HEK293 (cell line): Measurements from ENCODE around the gene PIPOX.

Experiments
- CTCF ChIA-PET: fragments of 350-600 bp; formaldehyde crosslinking; extraction: SDS; loops from one replicate; lab custom pipeline; 2021; ENCODE audit warnings: antibody characterized with exemption; lab: Yijun Ruan, JAX
- POLR2A ChIA-PET: fragments of 300-600 bp; formaldehyde crosslinking; extraction: SDS; loops from one replicate; lab custom pipeline; 2020; ENCODE audit warnings: antibody characterized with exemption, inconsistent platforms; lab: Yijun Ruan, JAX
- H3K27ac ChIP-seq: fragments of 200-500 bp; sonication (Bioruptor generic); 2 replicates; pipeline ENCODE4 v1.5.1; 2014; ENCODE audit warnings: low read depth, low read length, control low read depth, inconsistent platforms; ENCODE audit errors: extremely low read depth
- H3K36me3 ChIP-seq, 2 experiments: fragments of 200-500 bp in 1 of 2; sonication (Bioruptor generic) in 1 of 2; 1 replicate in 1 of 2; 2 replicates in 1 of 2; pipeline ENCODE4 v1.5.1; 2014 to 2017; ENCODE audit warnings: inconsistent platforms in 2 of 2, low read length in 2 of 2; ENCODE audit not compliant: control insufficient read depth in 2 of 2, insufficient read depth in 1 of 2
- H3K4me1 ChIP-seq: fragments of 200-500 bp; sonication (Bioruptor generic); 2 replicates; pipeline ENCODE4 v1.5.1; 2014; ENCODE audit warnings: mild to moderate bottlenecking, low read length, inconsistent platforms; ENCODE audit not compliant: control insufficient read depth, insufficient read depth
- H3K4me3 ChIP-seq: 2 replicates; pipeline ENCODE4 v1.5.1; 2011; ENCODE audit warnings: low read depth, mild to moderate bottlenecking, control low read depth, low read length, moderate library complexity
- H3K9me3 ChIP-seq: fragments of 200-500 bp; sonication (Bioruptor generic); 2 replicates; pipeline ENCODE4 v1.5.1; 2014; ENCODE audit warnings: low read depth, low read length, inconsistent platforms; ENCODE audit not compliant: control insufficient read depth, insufficient read depth
- GLIS1 ChIP-seq: fragments of 450-650 bp; formaldehyde crosslinking; IDR thresholded peaks from 2 replicates; pipeline ENCODE4 v1.5.1; 2016; ENCODE audit warnings: missing biosample characterization, missing genetic modification characterization
- KLF10 ChIP-seq: fragments of 450-650 bp; IDR thresholded peaks from 2 replicates; pipeline ENCODE4 v1.5.1; 2018; ENCODE audit warnings: missing biosample characterization, mild to moderate bottlenecking, missing genetic modification characterization
- KLF7 ChIP-seq: fragments of 450-650 bp; formaldehyde crosslinking; IDR thresholded peaks from 2 replicates; pipeline ENCODE4 v1.5.1; 2016; ENCODE audit warnings: missing biosample characterization, missing genetic modification characterization, borderline replicate concordance
- MEIS1 ChIP-seq: sonication (generic); formaldehyde crosslinking; IDR thresholded peaks from 2 replicates; pipeline ENCODE4 v1.8.1; 2022; ENCODE audit warnings: missing genetic modification reagents, mild to moderate bottlenecking, borderline replicate concordance
- SETDB1 ChIP-seq: IDR thresholded peaks from one replicate; pipeline ENCODE4 v1.6.1; 2017; ENCODE audit warnings: mild to moderate bottlenecking, low read length, moderate library complexity, mixed read lengths; ENCODE audit not compliant: insufficient read length
- ZIC2 ChIP-seq: fragments of 450-650 bp; formaldehyde crosslinking; IDR thresholded peaks from 2 replicates; pipeline ENCODE4 v1.5.1; 2016; ENCODE audit warnings: missing biosample characterization, missing genetic modification characterization
- ZNF19 ChIP-seq: fragments of 450-650 bp; formaldehyde crosslinking; IDR thresholded peaks from 2 replicates; pipeline ENCODE4; 2016; ENCODE audit warnings: missing biosample characterization, missing genetic modification characterization, low read depth
- ZNF2 ChIP-seq: fragments of 450-650 bp; formaldehyde crosslinking; IDR thresholded peaks from 2 replicates; pipeline ENCODE4 v1.5.1; 2016; ENCODE audit warnings: missing biosample characterization, missing genetic modification characterization
- ZNF211 ChIP-seq: fragments of 450-650 bp; formaldehyde crosslinking; IDR thresholded peaks from 2 replicates; pipeline ENCODE4 v1.5.1; 2016; ENCODE audit warnings: low read depth, missing biosample characterization, missing genetic modification characterization
- ZNF214 ChIP-seq: fragments of 450-650 bp; formaldehyde crosslinking; IDR thresholded peaks from 2 replicates; pipeline ENCODE4 v1.5.1; 2017; ENCODE audit warnings: missing biosample characterization, mild to moderate bottlenecking, missing genetic modification characterization, borderline replicate concordance
- ZNF311 ChIP-seq: fragments of 450-650 bp; formaldehyde crosslinking; IDR thresholded peaks from 2 replicates; pipeline ENCODE4 v1.5.1; 2017; ENCODE audit warnings: missing biosample characterization, missing genetic modification characterization, borderline replicate concordance
- ZNF341 ChIP-seq: fragments of 450-650 bp; formaldehyde crosslinking; IDR thresholded peaks from 2 replicates; pipeline ENCODE4; 2016; ENCODE audit warnings: low read depth, missing biosample characterization, missing genetic modification characterization
- ZNF394 ChIP-seq: fragments of 450-650 bp; formaldehyde crosslinking; IDR thresholded peaks from 2 replicates; pipeline ENCODE4 v1.5.1; 2016; ENCODE audit warnings: missing biosample characterization, missing genetic modification characterization, mild to moderate bottlenecking, moderate library complexity, borderline replicate concordance
- ZNF585B ChIP-seq: fragments of 450-650 bp; formaldehyde crosslinking; IDR thresholded peaks from 2 replicates; pipeline ENCODE4 v1.5.1; 2016; ENCODE audit warnings: missing biosample characterization, missing genetic modification characterization
- ZNF837 ChIP-seq: fragments of 450-650 bp; formaldehyde crosslinking; IDR thresholded peaks from 2 replicates; pipeline ENCODE4 v1.5.1; 2016; ENCODE audit warnings: missing biosample characterization, missing genetic modification characterization
- TF ChIP-seq, protein P1 (sequence below): fragments of 450-650 bp; formaldehyde crosslinking; optimal IDR thresholded peaks from 2 replicates; pipeline ENCODE3; 2016; ENCODE audit warnings: missing biosample characterization, mild to moderate bottlenecking, missing genetic modification characterization

Gene PIPOX

GRCh38 chr17:29094101-29094708 is 51.3 kb downstream of the PIPOX start:
- CTCF ChIA-PET, result interaction anchor here (0.6 to 3.8 kb wide), 5 partner anchors 13 to 141 kb away, joined by 3 to 20 read pairs (median 3); no protein-coding TSS in a partner anchor

DNA sequence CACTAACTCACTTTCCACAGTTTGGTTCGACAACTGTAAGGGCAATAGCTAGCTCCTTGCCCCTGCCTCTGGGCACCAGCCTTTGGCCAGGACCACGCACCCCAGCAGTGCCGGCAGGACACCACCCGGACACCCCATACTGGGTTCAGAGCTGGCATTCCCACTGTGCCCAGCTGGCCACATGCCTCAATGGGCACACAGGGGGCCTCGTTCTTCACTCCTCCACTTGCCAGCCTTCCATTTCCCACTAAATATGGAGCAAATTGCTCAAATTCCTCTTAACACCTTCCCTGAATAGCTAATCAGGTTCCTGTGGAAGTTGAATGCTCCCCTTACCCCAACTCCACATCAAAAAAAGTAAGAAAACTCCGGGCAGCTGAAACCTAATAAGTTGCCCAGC is 52.5 kb downstream of the PIPOX start:
- POLR2A ChIA-PET, result interaction anchor here (0.5 to 1.1 kb wide), 2 partner anchors 29 to 137 kb away, joined by 3 to 4 read pairs; no protein-coding TSS in a partner anchor
- H3K27ac ChIP-seq, result no peak overlapping the region
- TF ChIP-seq ZIC2 (tag by site-specific recombination), result peak; percentile 84
- no peak for TF ChIP-seq ZNF19
- CTCF ChIA-PET, result interaction anchor here (0.5 to 0.8 kb wide), 3 partner anchors 17 to 78 kb away, joined by 3 to 4 read pairs (median 4); no protein-coding TSS in a partner anchor
- no peak overlapping the region for H3K4me3 ChIP-seq
- no peaks in the 10 kb centered on the region for H3K9me3 ChIP-seq
- H3K4me1 ChIP-seq, result no peaks in the 10 kb centered on the region
- peaks cover 0 to 83% of the 10 kb centered on the region in 2 experiments; a peak in 1 of 3 replicates for H3K36me3 ChIP-seq

More at GRCh38 chr17:29094101-29094708, 51.3 kb downstream of the PIPOX start:
- POLR2A ChIA-PET, result interaction anchor here (1.1 kb wide), 1 partner anchor 135 kb away, joined by 4 read pairs; no protein-coding TSS in a partner anchor
- H3K27ac ChIP-seq, result no peak overlapping the region
- TF ChIP-seq ZNF211 (no peak), ZNF394 (tag by site-specific recombination) (peak; percentile 42; the same call in 1 of the 2 replicates)
- peaks cover 0 to 94% of the 10 kb centered on the region in 2 experiments; a peak in 1 of 3 replicates for H3K36me3 ChIP-seq
- no peaks in the 10 kb centered on the region for H3K9me3 ChIP-seq
- no peaks in the 10 kb centered on the region for H3K4me1 ChIP-seq
- H3K4me3 ChIP-seq, result no peak overlapping the region

DNA sequence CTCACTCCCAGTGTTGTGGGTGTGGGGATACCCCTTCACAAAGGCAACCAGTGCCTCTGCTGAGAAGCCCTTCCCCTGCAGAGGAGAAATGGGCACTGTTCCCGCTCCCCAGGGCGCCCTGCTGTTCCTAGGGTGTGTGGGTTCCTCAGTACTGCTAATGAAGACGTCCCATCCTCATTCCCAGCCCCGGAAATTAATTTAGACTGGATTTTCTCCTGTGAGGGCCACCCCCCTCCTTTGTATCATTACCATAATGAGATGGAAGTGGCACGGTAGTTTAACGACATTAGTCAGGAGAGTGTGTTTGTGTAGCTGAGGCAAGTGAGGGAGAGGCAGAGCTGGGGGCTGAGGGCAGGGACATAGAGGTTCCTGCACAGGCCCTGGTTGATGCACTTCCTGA is 53.2 kb downstream of the PIPOX start:
- Histone ChIP-seq H3K36me3 (peaks cover 0 to 76% of the 10 kb centered on the region in 2 experiments; a peak in 2 of 3 replicates), H3K4me1 (no peaks in the 10 kb centered on the region), H3K9me3 (no peaks in the 10 kb centered on the region), H3K27ac (no peak overlapping the region), H3K4me3 (no peak overlapping the region)
- POLR2A ChIA-PET, result no interaction called here
- CTCF ChIA-PET, result interaction anchor here (0.8 kb wide), 1 partner anchor 16 kb away, joined by 4 read pairs; no protein-coding TSS in a partner anchor
- TF ChIP-seq ZNF2 (no peak), ZNF585B (tag by site-specific recombination) (no peak), SETDB1 (no peak), KLF7 (no peak), ZNF214 (tag by site-specific recombination) (no peak), GLIS1 (no peak), ZNF311 (tag by site-specific recombination) (no peak), ZNF837 (tag by site-specific recombination) (no peak)
- TF ChIP-seq, protein P1, sequence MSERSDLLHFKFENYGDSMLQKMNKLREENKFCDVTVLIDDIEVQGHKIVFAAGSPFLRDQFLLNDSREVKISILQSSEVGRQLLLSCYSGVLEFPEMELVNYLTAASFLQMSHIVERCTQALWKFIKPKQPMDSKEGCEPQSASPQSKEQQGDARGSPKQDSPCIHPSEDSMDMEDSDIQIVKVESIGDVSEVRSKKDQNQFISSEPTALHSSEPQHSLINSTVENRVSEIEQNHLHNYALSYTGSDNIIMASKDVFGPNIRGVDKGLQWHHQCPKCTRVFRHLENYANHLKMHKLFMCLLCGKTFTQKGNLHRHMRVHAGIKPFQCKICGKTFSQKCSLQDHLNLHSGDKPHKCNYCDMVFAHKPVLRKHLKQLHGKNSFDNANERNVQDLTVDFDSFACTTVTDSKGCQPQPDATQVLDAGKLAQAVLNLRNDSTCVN, result no peak

GRCh38 chr17:29099527-29099926 is 56.6 kb downstream of the PIPOX start:
- TF ChIP-seq ZNF341 (tag by site-specific recombination), result peak; percentile 59
- no peak for TF ChIP-seq KLF10 (tag by site-specific recombination)
- TF ChIP-seq MEIS1 (CRISPR knock-in tag), result no peak
- TF ChIP-seq, all 188 proteins: peak for 1
- POLR2A ChIA-PET, result no interaction called here
- Histone ChIP-seq H3K27ac (no peak overlapping the region), H3K4me1 (no peaks in the 10 kb centered on the region), H3K36me3 (peaks cover 0 to 49% of the 10 kb centered on the region in 2 experiments; a peak in 2 of 3 replicates), H3K9me3 (no peaks in the 10 kb centered on the region), H3K4me3 (no peak overlapping the region)
- CTCF ChIA-PET, result interaction anchor here (1.2 to 2.1 kb wide), 2 partner anchors 12 to 146 kb away, joined by 3 to 17 read pairs; no protein-coding TSS in a partner anchor
